Measurements from ENCODE around the gene NPR3.
"Not testable (repeated sequence)": the region's sequence is repeated elsewhere in the genome, so short reads cannot be mapped to it uniquely, and the experiment has no call there.

The NPR3 gene

GRCh38 chr5:32790411-32790951 lies 79.4 kb downstream of the NPR3 start:
- H3K27me3 ChIP-seq (ENCODE audit: control insufficient read depth, insufficient read depth, low read length) = no peaks in the 10 kb centered on the region
- no peaks in the 10 kb centered on the region for H3K36me3 ChIP-seq (ENCODE audit: control insufficient read depth, insufficient read depth, low read length)
- no peak for TF ChIP-seq CTCF (IDR thresholded peaks at IDR 0.05)
- H3K79me2 ChIP-seq = no peaks in the 10 kb centered on the region
- H3K27ac ChIP-seq = no peak overlapping the region
- no peak overlapping the region for H2AFZ ChIP-seq
- H3K4me2 ChIP-seq (ENCODE audit: low read length) = no peak overlapping the region
- H3K9me3 ChIP-seq (ENCODE audit: control insufficient read depth, low read length) = no peaks in the 10 kb centered on the region
- no peaks in the 10 kb centered on the region for H3K4me1 ChIP-seq
- no peak overlapping the region for H3K9ac ChIP-seq
- no peak overlapping the region for H3K4me3 ChIP-seq (ENCODE audit: low read depth, low read length)

- no peak overlapping the region for H3K4me3 ChIP-seq (ENCODE audit: low read depth, low read length)
- H3K27ac ChIP-seq = no peak overlapping the region
- H3K9me3 ChIP-seq (ENCODE audit: control insufficient read depth, low read length) = no peaks in the 10 kb centered on the region
- no peak overlapping the region for H2AFZ ChIP-seq
- no peak overlapping the region for H3K4me2 ChIP-seq (ENCODE audit: low read length)
- H3K9ac ChIP-seq = no peak overlapping the region
- H3K27me3 ChIP-seq (ENCODE audit: control insufficient read depth, insufficient read depth, low read length) = no peaks in the 10 kb centered on the region
- H3K36me3 ChIP-seq (ENCODE audit: control insufficient read depth, insufficient read depth, low read length) = no peaks in the 10 kb centered on the region
- no peaks in the 10 kb centered on the region for H3K79me2 ChIP-seq
- no peak for TF ChIP-seq CTCF (IDR thresholded peaks at IDR 0.05)
- no peaks in the 10 kb centered on the region for H3K4me1 ChIP-seq
Measured at GRCh38 chr5:32791536-32792243, 80.6 kb downstream of the NPR3 start.

- no peak overlapping the region for H3K4me3 ChIP-seq (ENCODE audit: low read depth, low read length)
- no peaks in the 10 kb centered on the region for H3K79me2 ChIP-seq
- TF ChIP-seq CTCF (IDR thresholded peaks at IDR 0.05) = no peak
- H3K9me3 ChIP-seq (ENCODE audit: control insufficient read depth, low read length) = no peaks in the 10 kb centered on the region
- H3K36me3 ChIP-seq (ENCODE audit: control insufficient read depth, insufficient read depth, low read length) = no peaks in the 10 kb centered on the region
- no peaks in the 10 kb centered on the region for H3K27me3 ChIP-seq (ENCODE audit: control insufficient read depth, insufficient read depth, low read length)
- no peak overlapping the region for H3K9ac ChIP-seq
- H2AFZ ChIP-seq = no peak overlapping the region
- H3K4me1 ChIP-seq = no peaks in the 10 kb centered on the region
- no peak overlapping the region for H3K27ac ChIP-seq
- H3K4me2 ChIP-seq (ENCODE audit: low read length) = no peak overlapping the region
Measured at GRCh38 chr5:32794086-32794485, 83.0 kb downstream of the NPR3 start.

- Histone ChIP-seq H3K9ac (no peak overlapping the region), H3K27ac (no peak overlapping the region), H3K4me2 (ENCODE audit: low read length) (no peak overlapping the region), H3K4me3 (ENCODE audit: low read depth, low read length) (no peak overlapping the region), H3K36me3 (ENCODE audit: control insufficient read depth, insufficient read depth, low read length) (no peaks in the 10 kb centered on the region), H3K79me2 (no peaks in the 10 kb centered on the region), H2AFZ (no peak overlapping the region), H3K9me3 (ENCODE audit: control insufficient read depth, low read length) (no peaks in the 10 kb centered on the region), H3K27me3 (ENCODE audit: control insufficient read depth, insufficient read depth, low read length) (no peaks in the 10 kb centered on the region), H3K4me1 (no peaks in the 10 kb centered on the region)
- TF ChIP-seq CTCF (IDR thresholded peaks at IDR 0.05) = no peak
Measured at GRCh38 chr5:32802764-32803163, 91.6 kb downstream of the NPR3 start.

GRCh38 chr5:32803656-32804055 lies 92.5 kb downstream of the NPR3 start:
- no peaks in the 10 kb centered on the region for H3K27me3 ChIP-seq (ENCODE audit: control insufficient read depth, insufficient read depth, low read length)
- no peaks in the 10 kb centered on the region for H3K36me3 ChIP-seq (ENCODE audit: control insufficient read depth, insufficient read depth, low read length)
- H2AFZ ChIP-seq = no peak overlapping the region
- no peak for TF ChIP-seq CTCF (IDR thresholded peaks at IDR 0.05)
- no peaks in the 10 kb centered on the region for H3K4me1 ChIP-seq
- H3K27ac ChIP-seq = no peak overlapping the region
- H3K9me3 ChIP-seq (ENCODE audit: control insufficient read depth, low read length) = no peaks in the 10 kb centered on the region
- no peak overlapping the region for H3K4me2 ChIP-seq (ENCODE audit: low read length)
- H3K9ac ChIP-seq = no peak overlapping the region
- no peak overlapping the region for H3K4me3 ChIP-seq (ENCODE audit: low read depth, low read length)
- no peaks in the 10 kb centered on the region for H3K79me2 ChIP-seq

- H3K9ac ChIP-seq; H3K36me3 ChIP-seq (ENCODE audit: control insufficient read depth, insufficient read depth, low read length); H2AFZ ChIP-seq; H3K9me3 ChIP-seq (ENCODE audit: control insufficient read depth, low read length); H3K79me2 ChIP-seq; H3K27me3 ChIP-seq (ENCODE audit: control insufficient read depth, insufficient read depth, low read length); H3K27ac ChIP-seq; H3K4me2 ChIP-seq (ENCODE audit: low read length); H3K4me3 ChIP-seq (ENCODE audit: low read depth, low read length); H3K4me1 ChIP-seq: not testable (repeated sequence)
Measured at GRCh38 chr5:32805462-32805861, 94.3 kb downstream of the NPR3 start.
